ENCODE results near the gene SCAF8.

DNA sequence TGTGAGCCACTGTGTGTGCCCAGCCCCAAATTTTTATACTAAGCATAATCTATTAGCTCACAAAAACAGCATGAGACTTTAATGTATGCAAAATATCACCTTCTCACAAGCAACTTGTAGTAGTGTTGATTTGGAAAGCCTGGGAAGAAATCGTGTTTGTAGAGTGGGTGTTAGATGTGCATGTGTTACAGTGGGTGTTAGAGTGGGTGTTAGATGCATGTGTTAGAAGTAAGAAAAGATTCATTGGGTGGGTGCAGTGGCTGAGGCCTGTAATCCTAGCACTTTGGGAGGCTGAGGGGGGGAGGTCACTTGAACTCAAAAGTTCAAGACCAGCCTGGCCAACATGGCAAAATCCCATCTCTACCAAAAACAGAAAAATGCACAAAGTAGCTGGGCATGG, 6.3 kb upstream of the SCAF8 start:
- TF ChIP-seq, protein P1, sequence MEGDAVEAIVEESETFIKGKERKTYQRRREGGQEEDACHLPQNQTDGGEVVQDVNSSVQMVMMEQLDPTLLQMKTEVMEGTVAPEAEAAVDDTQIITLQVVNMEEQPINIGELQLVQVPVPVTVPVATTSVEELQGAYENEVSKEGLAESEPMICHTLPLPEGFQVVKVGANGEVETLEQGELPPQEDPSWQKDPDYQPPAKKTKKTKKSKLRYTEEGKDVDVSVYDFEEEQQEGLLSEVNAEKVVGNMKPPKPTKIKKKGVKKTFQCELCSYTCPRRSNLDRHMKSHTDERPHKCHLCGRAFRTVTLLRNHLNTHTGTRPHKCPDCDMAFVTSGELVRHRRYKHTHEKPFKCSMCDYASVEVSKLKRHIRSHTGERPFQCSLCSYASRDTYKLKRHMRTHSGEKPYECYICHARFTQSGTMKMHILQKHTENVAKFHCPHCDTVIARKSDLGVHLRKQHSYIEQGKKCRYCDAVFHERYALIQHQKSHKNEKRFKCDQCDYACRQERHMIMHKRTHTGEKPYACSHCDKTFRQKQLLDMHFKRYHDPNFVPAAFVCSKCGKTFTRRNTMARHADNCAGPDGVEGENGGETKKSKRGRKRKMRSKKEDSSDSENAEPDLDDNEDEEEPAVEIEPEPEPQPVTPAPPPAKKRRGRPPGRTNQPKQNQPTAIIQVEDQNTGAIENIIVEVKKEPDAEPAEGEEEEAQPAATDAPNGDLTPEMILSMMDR (IDR thresholded peaks at IDR 0.05) = no peak
- no peak for TF ChIP-seq POLR2A (IDR thresholded peaks at IDR 0.05)
